ENCODE data around the gene BRD9.

DNA sequence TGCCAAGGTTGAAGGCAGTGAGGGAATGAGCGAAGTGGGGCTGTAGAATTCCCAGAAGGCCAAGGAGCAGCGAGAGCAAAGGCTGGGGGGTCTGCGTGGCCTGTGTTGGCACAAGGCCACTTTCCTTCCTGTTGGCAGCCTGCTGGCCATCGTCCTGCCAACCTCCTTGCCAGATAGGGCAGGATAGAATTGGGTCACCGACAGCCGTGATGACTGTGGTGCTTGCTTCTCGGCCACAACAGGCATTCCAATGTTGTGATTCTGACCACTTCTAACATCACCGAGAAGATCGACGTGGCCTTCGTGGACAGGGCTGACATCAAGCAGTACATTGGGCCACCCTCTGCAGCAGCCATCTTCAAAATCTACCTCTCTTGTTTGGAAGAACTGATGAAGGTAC, 19.0 kb upstream of the BRD9 start:
- TF ChIP-seq, protein P1, sequence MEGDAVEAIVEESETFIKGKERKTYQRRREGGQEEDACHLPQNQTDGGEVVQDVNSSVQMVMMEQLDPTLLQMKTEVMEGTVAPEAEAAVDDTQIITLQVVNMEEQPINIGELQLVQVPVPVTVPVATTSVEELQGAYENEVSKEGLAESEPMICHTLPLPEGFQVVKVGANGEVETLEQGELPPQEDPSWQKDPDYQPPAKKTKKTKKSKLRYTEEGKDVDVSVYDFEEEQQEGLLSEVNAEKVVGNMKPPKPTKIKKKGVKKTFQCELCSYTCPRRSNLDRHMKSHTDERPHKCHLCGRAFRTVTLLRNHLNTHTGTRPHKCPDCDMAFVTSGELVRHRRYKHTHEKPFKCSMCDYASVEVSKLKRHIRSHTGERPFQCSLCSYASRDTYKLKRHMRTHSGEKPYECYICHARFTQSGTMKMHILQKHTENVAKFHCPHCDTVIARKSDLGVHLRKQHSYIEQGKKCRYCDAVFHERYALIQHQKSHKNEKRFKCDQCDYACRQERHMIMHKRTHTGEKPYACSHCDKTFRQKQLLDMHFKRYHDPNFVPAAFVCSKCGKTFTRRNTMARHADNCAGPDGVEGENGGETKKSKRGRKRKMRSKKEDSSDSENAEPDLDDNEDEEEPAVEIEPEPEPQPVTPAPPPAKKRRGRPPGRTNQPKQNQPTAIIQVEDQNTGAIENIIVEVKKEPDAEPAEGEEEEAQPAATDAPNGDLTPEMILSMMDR (IDR thresholded peaks at IDR 0.05), result no peak
- TF ChIP-seq POLR2A (IDR thresholded peaks at IDR 0.05), result no peak

Data from right lobe of liver (tissue), 4 donors.